ENCODE data around the gene P2RY6.

DNA sequence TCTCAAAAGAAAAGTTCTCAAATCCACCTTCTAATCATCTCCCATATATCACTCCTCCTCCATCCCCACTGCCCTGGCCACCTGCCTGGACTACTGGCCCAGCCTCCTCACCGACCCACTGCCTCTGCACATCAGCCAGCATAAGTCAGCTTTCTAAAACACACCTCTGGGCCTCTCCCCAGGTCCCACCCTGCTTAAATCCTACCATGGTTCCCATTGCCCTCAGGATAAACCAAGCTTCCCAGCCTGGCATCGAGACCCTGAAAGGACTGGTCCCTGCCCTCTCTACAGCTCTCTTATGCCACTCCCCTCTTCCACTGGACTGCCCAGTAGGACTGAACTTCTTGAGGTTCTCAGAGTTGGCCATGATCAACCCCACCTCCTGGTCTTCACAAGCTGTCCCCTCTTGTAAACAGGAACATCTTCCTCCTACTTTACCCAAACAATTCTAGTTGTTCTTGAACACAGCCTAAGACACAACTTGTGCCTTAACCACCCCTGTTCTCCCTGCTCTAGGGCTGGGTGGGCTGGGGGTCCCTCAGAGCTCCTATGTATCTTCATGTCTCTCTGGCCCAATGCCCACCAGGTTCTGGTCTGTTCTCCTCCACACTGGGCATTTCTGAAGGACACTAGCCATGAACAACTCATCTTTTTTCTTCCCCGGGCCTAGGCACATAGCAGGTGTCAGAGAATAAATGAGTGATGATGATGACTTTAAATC, 12.6 kb upstream of the P2RY6 start:
- no peak for TF ChIP-seq TAF1 (IDR thresholded peaks at IDR 0.05; ENCODE audit: low read depth, low read length)
- no peak for TF ChIP-seq POLR2AphosphoS5 (IDR thresholded peaks at IDR 0.05; ENCODE audit: low read depth, low read length)
- TF ChIP-seq POU2F2 (IDR thresholded peaks at IDR 0.05; ENCODE audit: low read depth, low read length), result no peak
- TF ChIP-seq POLR2A (IDR thresholded peaks at IDR 0.05; ENCODE audit: low read depth, low read length), result no peak
- TF ChIP-seq PAX5 (IDR thresholded peaks at IDR 0.05; ENCODE audit: insufficient read depth, low read length, severe bottlenecking), result no peak
